ENCODE measurements around the gene CCNY.
"Not testable (repeated sequence)": the region's sequence is repeated elsewhere in the genome, so short reads cannot be mapped to it uniquely, and the experiment has no call there.

DNA sequence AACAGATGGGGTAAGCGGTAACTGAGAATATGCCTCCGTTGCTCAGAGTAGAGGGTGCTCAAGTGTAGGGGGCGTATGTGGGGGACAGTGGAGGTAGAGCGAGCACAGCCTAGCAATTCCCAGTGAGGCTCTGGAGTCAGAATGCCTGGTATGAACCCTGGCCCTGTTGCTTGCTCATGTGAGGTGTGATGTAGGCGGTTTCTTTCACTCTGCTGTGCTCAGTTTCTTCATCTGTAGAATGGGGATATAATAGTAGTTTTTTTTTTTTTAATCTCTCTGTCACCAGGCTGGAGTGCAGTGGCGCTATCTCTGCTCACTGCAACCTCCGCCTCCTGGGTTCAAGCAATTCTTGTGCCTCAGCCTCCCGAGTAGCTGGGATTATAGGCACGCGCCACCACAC lies 82.3 kb downstream of the CCNY start:
- TF ChIP-seq, protein P1, sequence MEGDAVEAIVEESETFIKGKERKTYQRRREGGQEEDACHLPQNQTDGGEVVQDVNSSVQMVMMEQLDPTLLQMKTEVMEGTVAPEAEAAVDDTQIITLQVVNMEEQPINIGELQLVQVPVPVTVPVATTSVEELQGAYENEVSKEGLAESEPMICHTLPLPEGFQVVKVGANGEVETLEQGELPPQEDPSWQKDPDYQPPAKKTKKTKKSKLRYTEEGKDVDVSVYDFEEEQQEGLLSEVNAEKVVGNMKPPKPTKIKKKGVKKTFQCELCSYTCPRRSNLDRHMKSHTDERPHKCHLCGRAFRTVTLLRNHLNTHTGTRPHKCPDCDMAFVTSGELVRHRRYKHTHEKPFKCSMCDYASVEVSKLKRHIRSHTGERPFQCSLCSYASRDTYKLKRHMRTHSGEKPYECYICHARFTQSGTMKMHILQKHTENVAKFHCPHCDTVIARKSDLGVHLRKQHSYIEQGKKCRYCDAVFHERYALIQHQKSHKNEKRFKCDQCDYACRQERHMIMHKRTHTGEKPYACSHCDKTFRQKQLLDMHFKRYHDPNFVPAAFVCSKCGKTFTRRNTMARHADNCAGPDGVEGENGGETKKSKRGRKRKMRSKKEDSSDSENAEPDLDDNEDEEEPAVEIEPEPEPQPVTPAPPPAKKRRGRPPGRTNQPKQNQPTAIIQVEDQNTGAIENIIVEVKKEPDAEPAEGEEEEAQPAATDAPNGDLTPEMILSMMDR (conservative IDR thresholded peaks at IDR 0.05; ENCODE audit: low read length) = not testable (repeated sequence)
- TF ChIP-seq EZH2phosphoT487 (IDR thresholded peaks at IDR 0.05; ENCODE audit: borderline replicate concordance) = not testable (repeated sequence)

Measured in Loucy (cell line).